H1 (cell line): Measurements from ENCODE around the gene FCRLB. TPM values are rescaled to one million over a fixed set of nuclear protein-coding genes. Genes with fewer than 3 reads are reported as not detected.

ENCODE experiments used
- CTCF ChIA-PET: fragments of 300-600 bp; sonication (Branson Sonifier 250); formaldehyde crosslinking; loops from one replicate; lab custom pipeline; 2021; ENCODE audit not compliant: partially characterized antibody; lab: Charles Lee
- POLR2A ChIA-PET: fragments of 300-600 bp; sonication (Branson Sonifier 250); formaldehyde crosslinking; loops from one replicate; lab custom pipeline; 2021; ENCODE audit warnings: inconsistent platforms; ENCODE audit not compliant: partially characterized antibody; lab: Charles Lee
- DNase-seq, 2 experiments: peaks; one replicate each; pipeline versions ENCODE4 v3.0.0 to v3.0.0-alpha.2; 2010 to 2022; ENCODE audit warnings: low spot score in 2 of 2, low read depth in 1 of 2, mixed read lengths in 1 of 2
- FAIRE-seq: peaks from 2 replicates; lab custom pipeline; 2011; peaks lifted over from hg19 to GRCh38; lab: Jason Lieb, UNC
- H2AFZ ChIP-seq: 2 replicates; pipeline ENCODE4 v1.8.1; 2012; ENCODE audit warnings: low read length, inconsistent platforms
- H2AK5ac ChIP-seq: 2 replicates; pipeline ENCODE4 v1.6.1; 2013; ENCODE audit warnings: low read depth, low read length
- H2BK120ac ChIP-seq: replicated peaks from 2 replicates; pipeline ENCODE3; 2013; ENCODE audit warnings: low read depth, low read length, inconsistent platforms
- H2BK12ac ChIP-seq: 2 replicates; pipeline ENCODE4 v1.6.1; 2013; ENCODE audit warnings: low read depth, low read length
- H2BK15ac ChIP-seq: 2 replicates; pipeline ENCODE4 v1.6.1; 2013; ENCODE audit warnings: low read length
- H2BK20ac ChIP-seq: 2 replicates; pipeline ENCODE4 v1.6.1; 2013; ENCODE audit warnings: low read length
- H2BK5ac ChIP-seq: 2 replicates; pipeline ENCODE4 v1.6.1; 2013; ENCODE audit warnings: low read depth, low read length
- H3K14ac ChIP-seq: 2 replicates; pipeline ENCODE4 v1.6.1; 2013; ENCODE audit warnings: inconsistent platforms; ENCODE audit not compliant: insufficient read length
- H3K18ac ChIP-seq: 2 replicates; pipeline ENCODE4 v1.6.1; 2013; ENCODE audit warnings: low read length; ENCODE audit errors: extremely low read depth
- H3K23ac ChIP-seq: 2 replicates; pipeline ENCODE4 v1.6.1; 2013; ENCODE audit warnings: inconsistent platforms; ENCODE audit not compliant: insufficient read length
- H3K23me2 ChIP-seq: 2 replicates; pipeline ENCODE4 v1.6.1; 2013; ENCODE audit warnings: low read depth, low read length
- H3K27ac ChIP-seq: 2 replicates; pipeline ENCODE4 v1.6.1; 2011; ENCODE audit warnings: low read depth, low read length, inconsistent platforms
- H3K27me3 ChIP-seq, 4 experiments: replicated peaks in 1 of 4; 1 replicate in 1 of 4; 2 replicates in 3 of 4; pipeline versions ENCODE4 v1.6.1 to v1.8.1; 2011 to 2013; ENCODE audit warnings: low read length in 3 of 4, mild to moderate bottlenecking in 3 of 4, inconsistent platforms in 2 of 4, mixed read lengths in 2 of 4, moderate library complexity in 1 of 4; ENCODE audit not compliant: control insufficient read depth in 3 of 4, insufficient read depth in 3 of 4; ENCODE audit errors: extremely low read depth in 1 of 4
- H3K36me3 ChIP-seq, 4 experiments: 2 replicates each; pipeline versions ENCODE4 v1.6.1 to v1.8.1; 2011 to 2013; ENCODE audit warnings: mild to moderate bottlenecking in 4 of 4, low read length in 3 of 4, moderate library complexity in 2 of 4, control low read depth in 1 of 4, inconsistent platforms in 1 of 4; ENCODE audit not compliant: insufficient read depth in 4 of 4, control insufficient read depth in 2 of 4
- H3K4ac ChIP-seq: replicated peaks from 2 replicates; pipeline ENCODE3; 2013; ENCODE audit warnings: low read length, low read depth, mixed read lengths, inconsistent platforms; ENCODE audit not compliant: insufficient read length
- H3K4me1 ChIP-seq, 4 experiments: replicated peaks in 1 of 4; 1 replicate in 1 of 4; 2 replicates in 3 of 4; pipeline versions ENCODE4 v1.6.1 to v1.8.1; 2011 to 2013; ENCODE audit warnings: low read length in 3 of 4, inconsistent platforms in 2 of 4, mixed read lengths in 1 of 4; ENCODE audit not compliant: insufficient read depth in 4 of 4, control insufficient read depth in 3 of 4
- H3K4me2 ChIP-seq, 2 experiments: 2 replicates each; pipeline versions ENCODE4 v1.6.1 to v1.8.1; 2011 to 2013; ENCODE audit warnings: low read depth in 2 of 2, low read length in 2 of 2, control low read depth in 1 of 2, inconsistent platforms in 1 of 2, mild to moderate bottlenecking in 1 of 2; ENCODE audit not compliant: insufficient read depth in 1 of 2
- H3K4me3 ChIP-seq, 4 experiments: fragments of 200-600, 300-600 bp in 1 of 4; sonication (generic), shearing (Covaris generic), sonication (Bioruptor Twin) in 1 of 4; 2 replicates each; pipeline versions ENCODE4 v1.5.1 to v1.8.1; 2011 to 2016; ENCODE audit warnings: low read length in 4 of 4, low read depth in 3 of 4, control low read depth in 2 of 4, inconsistent platforms in 2 of 4, mild to moderate bottlenecking in 2 of 4, mixed read lengths in 1 of 4, moderate library complexity in 1 of 4; ENCODE audit not compliant: insufficient read depth in 2 of 4; ENCODE audit errors: extremely low read depth in 1 of 4
- H3K56ac ChIP-seq: replicated peaks from 2 replicates; pipeline ENCODE3; 2013; ENCODE audit warnings: low read depth, mild to moderate bottlenecking, mixed read lengths, low read length, inconsistent platforms; ENCODE audit not compliant: insufficient read length
- H3K79me1 ChIP-seq: 2 replicates; pipeline ENCODE4 v1.6.1; 2013; ENCODE audit warnings: low read depth, low read length, control low read depth
- H3K79me2 ChIP-seq, 2 experiments: 2 replicates each; pipeline versions ENCODE4 v1.6.1 to v1.8.1; 2012 to 2013; ENCODE audit warnings: low read length in 2 of 2, mild to moderate bottlenecking in 2 of 2, inconsistent platforms in 1 of 2; ENCODE audit not compliant: insufficient read depth in 2 of 2, control insufficient read depth in 1 of 2
- H3K9ac ChIP-seq, 4 experiments: replicated peaks in 1 of 4; 1 replicate in 1 of 4; 2 replicates in 3 of 4; pipeline versions ENCODE4 v1.6.1 to v1.8.1; 2011 to 2013; ENCODE audit warnings: low read depth in 3 of 4, low read length in 3 of 4, control low read depth in 2 of 4, mild to moderate bottlenecking in 2 of 4, moderate library complexity in 2 of 4, inconsistent platforms in 1 of 4; ENCODE audit errors: extremely low read depth in 1 of 4
- H3K9me3 ChIP-seq, 2 experiments: 2 replicates each; pipeline versions ENCODE4 v1.6.1 to v1.8.1; 2012 to 2013; ENCODE audit warnings: mild to moderate bottlenecking in 2 of 2, moderate library complexity in 2 of 2, control low read depth in 1 of 2, inconsistent platforms in 1 of 2, low read depth in 1 of 2, low read length in 1 of 2, mixed read lengths in 1 of 2; ENCODE audit not compliant: insufficient read depth in 2 of 2
- H4K20me1 ChIP-seq, 2 experiments: replicated peaks in 1 of 2; 2 replicates each; pipeline versions ENCODE3 to v1.8.1; 2011 to 2013; ENCODE audit warnings: inconsistent platforms in 2 of 2, low read length in 2 of 2, mild to moderate bottlenecking in 1 of 2; ENCODE audit not compliant: insufficient read depth in 2 of 2, control insufficient read depth in 1 of 2
- H4K5ac ChIP-seq: 2 replicates; pipeline ENCODE4 v1.6.1; 2013; ENCODE audit warnings: low read length, low read depth, mixed read lengths, inconsistent platforms; ENCODE audit not compliant: insufficient read length
- H4K8ac ChIP-seq: 2 replicates; pipeline ENCODE4 v1.8.0; 2013; ENCODE audit warnings: mild to moderate bottlenecking, moderate library complexity, low read length, inconsistent platforms; ENCODE audit not compliant: insufficient read depth; ENCODE audit errors: extremely low read depth
- H4K91ac ChIP-seq: replicated peaks from 2 replicates; pipeline ENCODE3; 2013; ENCODE audit warnings: low read length, mixed read lengths, inconsistent platforms; ENCODE audit not compliant: insufficient read length
- GABPA ChIP-seq: IDR thresholded peaks from 2 replicates; pipeline ENCODE4 v1.6.1; 2011; ENCODE audit warnings: mild to moderate bottlenecking, low read length, moderate library complexity, borderline replicate concordance; ENCODE audit not compliant: insufficient read depth
- KDM5A ChIP-seq: fragments of 200-600 bp; IDR thresholded peaks from 2 replicates; pipeline ENCODE4 v1.7.1; 2012; ENCODE audit warnings: mild to moderate bottlenecking, low read length, inconsistent platforms, mixed read lengths
- NRF1 ChIP-seq: IDR thresholded peaks from 2 replicates; pipeline ENCODE4 v1.6.1; 2011; ENCODE audit warnings: mild to moderate bottlenecking, low read depth, low read length, improper control_type of control experiment
- RBBP5 ChIP-seq: IDR thresholded peaks from 2 replicates; pipeline ENCODE4 v1.7.1; 2012; ENCODE audit warnings: low read depth, mild to moderate bottlenecking, inconsistent platforms, low read length, moderate library complexity, borderline replicate concordance
- WGBS, 2 experiments: shearing (Covaris generic) in 1 of 2; methylation state at CpG; one replicate each; pipeline versions ENCODE4 v1.1.6 to v1.1.7; 2013 to 2015; ENCODE audit warnings: low lambda C conversion rate in 2 of 2, mixed read lengths in 2 of 2, inconsistent platforms in 1 of 2, low coverage in 1 of 2, missing lambda C conversion rate in 1 of 2; ENCODE audit not compliant: insufficient replicate concordance in 2 of 2, insufficient coverage in 1 of 2, insufficient read length in 1 of 2; ENCODE audit errors: extremely low coverage in 1 of 2, missing lambda C conversion rate in 1 of 2; 5-methylcytosine and 5-hydroxymethylcytosine counted together
- polyA plus RNA-seq, 7 experiments: library from polyadenylated mRNA; depleted of rRNA in 3 of 7; stranded (reverse) in 5 of 7; unstranded in 2 of 7; fragments of >200 nt in 5 of 7; fragments of 200-250 nt in 2 of 7; gene quantifications; 1 replicate in 5 of 7; 2 replicates in 1 of 7; 4 replicates in 1 of 7; pipeline versions ENCODE4 v1.2.1 to v1.2.3, GENCODE V29; 2011 to 2013; ENCODE audit warnings: missing spikeins in 2 of 7, mixed read lengths in 2 of 7
- total RNA-seq: library from RNA; stranded (reverse); fragmentation: NEBNext Ultra II Directional; extraction: Animal tissue kit (Norgen Biotek cat#: 25700); gene quantifications from 2 replicates; pipeline ENCODE4 v1.2.1, GENCODE V29; 2021

The FCRLB gene
- total and polyA plus RNA-seq, 2 of the 8 experiments (the other 6 are each of a cell fraction or from before 2014, with no cell fraction given), result 0.14 to 0.24 TPM

GRCh38 chr1:161730050-161730564 lies 8.8 kb downstream of the FCRLB start:
- Histone ChIP-seq H2BK120ac (no peak overlapping the region), H2BK15ac (no peak overlapping the region), H3K9me3 (no peaks in the 10 kb centered on the region), H3K4me2 (no peak overlapping the region), H2AFZ (no peak overlapping the region), H4K5ac (no peak overlapping the region), H2BK12ac (no peak overlapping the region), H3K4me3 (no peak overlapping the region), H3K9ac (no peak overlapping the region), H3K27me3 (peaks cover 5 to 19% (median 15%) of the 10 kb centered on the region in 4 experiments), H4K91ac (no peak overlapping the region), H3K18ac (no peak overlapping the region), H3K56ac (no peak overlapping the region), H3K79me2 (no peaks in the 10 kb centered on the region), H2BK20ac (no peak overlapping the region), H3K27ac (no peak overlapping the region), H3K79me1 (no peaks in the 10 kb centered on the region), H3K4ac (no peak overlapping the region), H3K14ac (no peak overlapping the region), H2BK5ac (no peak overlapping the region), H4K8ac (no peak overlapping the region), H3K23ac (no peak overlapping the region), H3K36me3 (no peaks in the 10 kb centered on the region), H3K23me2 (peaks cover 12% of the 10 kb centered on the region), H3K4me1 (peaks cover 2 to 8% (median 4%) of the 10 kb centered on the region in 4 experiments), H2AK5ac (no peak overlapping the region), H4K20me1 (peaks cover 0 to 1% of the 10 kb centered on the region in 2 experiments)
- FAIRE-seq (no peak), DNase-seq (no peak)
- POLR2A ChIA-PET, result interaction anchor here (1.2 kb wide), 1 partner anchor 19 kb away, joined by 3 read pairs; the partner anchor contains the start of gene DUSP12
- WGBS, 2 experiments, result 88% methylated on average over 6 of the region's 6 CpGs; no CpG with 5 or more reads in 1 of the 2 experiments
- TF ChIP-seq KDM5A (no peak), RBBP5 (no peak), NRF1 (no peak), GABPA (no peak)
- CTCF ChIA-PET, result interaction anchor here (0.6 to 1.0 kb wide), 2 partner anchors 11 to 70 kb away, joined by 3 to 4 read pairs; no protein-coding TSS in a partner anchor
